Lower lobe of right lung (tissue), 2 donors: ENCODE data around the gene PKLR. TPM values are rescaled to one million over a fixed set of nuclear protein-coding genes. Genes with fewer than 3 reads are reported as not detected.

Experiments used
- ATAC-seq, 2 donors: fragments of 200-7000 bp; cut with Tn5 transposase; one replicate each; pipeline ENCODE4 v1.9.1; 2020 to 2022; ENCODE audit warnings: mild to moderate bottlenecking in 2 of 2, moderate library complexity in 2 of 2
- DNase-seq: peaks from one replicate; pipeline ENCODE4 v3.0.0-alpha.2; 2020
- H3K27ac ChIP-seq: fragments of 200-600 bp; one replicate; pipeline ENCODE4 v1.8.0; 2022
- H3K27me3 ChIP-seq: fragments of 200-600 bp; one replicate; pipeline ENCODE4 v1.8.0; 2022; ENCODE audit warnings: low read depth
- H3K36me3 ChIP-seq: fragments of 200-600 bp; one replicate; pipeline ENCODE4 v1.8.0; 2022; ENCODE audit warnings: mild to moderate bottlenecking
- H3K4me1 ChIP-seq: fragments of 200-600 bp; one replicate; pipeline ENCODE4 v1.8.0; 2022
- H3K4me3 ChIP-seq: fragments of 200-600 bp; one replicate; pipeline ENCODE4 v1.8.0; 2022; ENCODE audit warnings: mild to moderate bottlenecking
- H3K9me3 ChIP-seq: fragments of 200-600 bp; one replicate; pipeline ENCODE4 v1.8.0; 2022
- CTCF ChIP-seq: fragments of 200-600 bp; IDR thresholded peaks from one replicate; pipeline ENCODE4 v1.8.0; 2022; ENCODE audit warnings: antibody characterized with exemption, mild to moderate bottlenecking
- intact Hi-C: fragments of 100-400 bp; cut with DNase I; formaldehyde crosslinking; loops from one replicate; pipeline ENCODE4 v1.11.0; 2022
- total RNA-seq: library from RNA; stranded (reverse); fragmentation: NEBNext Ultra II Directional; extraction: Animal tissue kit (Norgen Biotek cat#: 25700); gene quantifications from one replicate; pipeline ENCODE4 v1.2.1, GENCODE V29; 2021
- donor health status: DM: no; HTN: yes; CAD: no; lungs with severe emphysema.

PKLR gene
- total RNA-seq, 1 donor from 2014 or later, result not detected

- no peaks in the 10 kb centered on the region for H3K27me3 ChIP-seq
- no peak overlapping the region for H3K4me3 ChIP-seq
- no peak for TF ChIP-seq CTCF
- ATAC-seq (no peak), DNase-seq (no peak)
- peaks cover 88% of the 10 kb centered on the region for H3K36me3 ChIP-seq
- no peaks in the 10 kb centered on the region for H3K9me3 ChIP-seq
- intact Hi-C loops, result no loop called here
- peaks cover 17% of the 10 kb centered on the region for H3K4me1 ChIP-seq
- no peak overlapping the region for H3K27ac ChIP-seq
Measured at GRCh38 chr1:155266553-155266952, 34.7 kb downstream of the PKLR start.

DNA sequence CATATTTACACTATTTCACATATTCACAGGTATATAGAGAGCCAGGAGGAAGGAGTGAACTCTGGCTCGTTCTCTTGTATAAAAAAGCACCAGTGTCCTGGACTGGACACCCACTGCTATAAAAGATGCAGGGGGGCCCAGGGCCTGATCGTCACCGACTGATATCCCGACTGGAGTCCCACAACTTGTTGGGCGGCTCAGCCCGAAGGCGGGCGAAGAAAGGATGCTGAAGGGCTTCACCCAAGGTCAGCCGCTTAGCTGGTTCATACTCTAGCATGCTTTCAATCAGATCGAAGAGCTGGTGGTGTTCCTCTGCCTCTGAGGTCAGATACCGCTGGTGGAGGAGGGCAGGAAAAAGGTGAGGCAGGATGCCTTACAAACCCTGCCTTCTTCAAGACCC is 38.2 kb downstream of the PKLR start:
- ATAC-seq, result no peak
- intact Hi-C loops, result no loop called here

DNA sequence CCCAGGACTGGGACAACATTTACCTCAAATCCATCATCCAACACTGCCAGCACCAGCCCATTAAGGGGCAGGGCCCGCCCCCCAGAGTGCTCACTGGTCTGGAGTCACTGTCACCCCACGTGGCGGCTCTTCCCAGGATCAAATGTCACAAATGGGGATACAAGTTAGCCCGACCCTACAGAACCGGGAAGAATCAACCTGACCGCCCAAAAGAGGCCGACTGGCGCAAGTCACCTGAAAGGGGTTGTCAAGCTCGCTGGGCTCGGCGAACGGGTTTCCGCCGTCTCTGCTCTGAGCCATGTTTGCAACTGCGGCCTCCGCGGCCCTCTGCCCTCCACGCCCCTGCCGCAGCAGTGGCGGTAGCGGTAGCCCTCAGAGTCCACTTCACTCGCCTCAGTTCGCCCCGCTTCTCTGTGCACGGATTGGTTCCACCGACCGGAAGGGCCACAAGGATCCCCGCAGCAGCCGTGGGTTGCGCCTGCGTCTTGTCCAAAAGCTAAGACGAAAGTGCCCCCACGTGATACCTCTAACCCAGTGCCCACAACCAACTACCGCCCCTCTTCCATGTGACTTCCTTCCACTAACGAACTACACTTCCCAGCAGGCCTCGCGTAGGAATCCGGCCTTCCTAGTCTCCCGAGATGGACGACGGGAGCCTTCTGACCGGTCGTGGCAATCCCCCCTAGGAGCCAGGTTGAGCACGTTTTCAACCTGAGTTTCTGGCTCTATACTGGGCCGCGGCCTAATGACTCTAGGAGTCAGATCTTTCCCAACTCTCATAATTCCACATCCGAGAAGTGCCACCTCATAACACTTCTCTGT is 39.2 kb downstream of the PKLR start, which contains the start of gene SCAMP3:
TSS of gene SCAMP3 (minus strand) at position 509 of the 822 bp plus-strand sequence. CDS start at position 300, 209 bp downstream.
- DNase-seq, result peak; percentile 96
- intact Hi-C loops, result no loop called here
- Histone ChIP-seq H3K4me1 (peaks cover 23% of the 10 kb centered on the region), H3K4me3 (peak within 1 kb of the TSS; percentile 98), H3K27ac (peak within 1 kb of the TSS; percentile 87), H3K27me3 (no peaks in the 10 kb centered on the region), H3K36me3 (peaks cover 74% of the 10 kb centered on the region), H3K9me3 (no peaks in the 10 kb centered on the region)
- no peak for TF ChIP-seq CTCF
- peak; percentile 98 to 99 for ATAC-seq

More for the DNA sequence above, 38.2 kb downstream of the PKLR start:
- H3K36me3 ChIP-seq, result peaks cover 76% of the 10 kb centered on the region
- H3K27me3 ChIP-seq, result no peaks in the 10 kb centered on the region
- TF ChIP-seq CTCF, result no peak
- peak overlapping the region; percentile 98 for H3K4me3 ChIP-seq
- peaks cover 23% of the 10 kb centered on the region for H3K4me1 ChIP-seq
- DNase-seq, result no peak
- no peaks in the 10 kb centered on the region for H3K9me3 ChIP-seq
- H3K27ac ChIP-seq, result peak overlapping the region; percentile 87

GRCh38 chr1:155261493-155261851 is 39.8 kb downstream of the PKLR start:
- intact Hi-C loops, result no loop called here
- Histone ChIP-seq H3K4me3 (peak overlapping the region; percentile 98), H3K4me1 (peaks cover 23% of the 10 kb centered on the region), H3K27ac (peak overlapping the region; percentile 87), H3K27me3 (no peaks in the 10 kb centered on the region), H3K36me3 (peaks cover 74% of the 10 kb centered on the region), H3K9me3 (no peaks in the 10 kb centered on the region)
- DNase-seq, result no peak
- no peak for TF ChIP-seq CTCF
- ATAC-seq, result no peak

- Histone ChIP-seq H3K4me1 (peaks cover 30% of the 10 kb centered on the region), H3K27ac (no peak overlapping the region), H3K36me3 (peaks cover 63% of the 10 kb centered on the region), H3K9me3 (no peaks in the 10 kb centered on the region), H3K27me3 (no peaks in the 10 kb centered on the region), H3K4me3 (no peak overlapping the region)
- no peak for DNase-seq
- intact Hi-C loops, result no loop called here
- no peak for TF ChIP-seq CTCF
- no peak for ATAC-seq
Measured at GRCh38 chr1:155260276-155260675, 41.0 kb downstream of the PKLR start.
